Suprapubic skin (tissue), 4 donors: ENCODE results near the gene UBE3D. TPM values are rescaled to one million over a fixed set of nuclear protein-coding genes. Genes with fewer than 3 reads are reported as not detected.

Experiments
- DNase-seq, 2 donors: peaks; one replicate each; pipeline ENCODE4 v3.0.0-alpha.2; 2019; ENCODE audit warnings: low spot score in 2 of 2
- H3K27ac ChIP-seq: fragments of 200-600 bp; sonication (generic); one replicate; pipeline ENCODE4 v1.5.1; 2019
- H3K27me3 ChIP-seq: fragments of 200-600 bp; sonication (generic); one replicate; pipeline ENCODE4 v1.5.1; 2019
- H3K36me3 ChIP-seq: fragments of 200-600 bp; sonication (generic); one replicate; pipeline ENCODE4 v1.5.1; 2019
- H3K4me1 ChIP-seq: fragments of 200-600 bp; sonication (generic); one replicate; pipeline ENCODE4 v1.5.1; 2019
- H3K4me3 ChIP-seq: fragments of 200-600 bp; sonication (generic); one replicate; pipeline ENCODE4 v1.5.1; 2019; ENCODE audit warnings: mild to moderate bottlenecking
- H3K9me3 ChIP-seq: fragments of 200-600 bp; sonication (generic); one replicate; pipeline ENCODE4 v1.5.1; 2019
- EP300 ChIP-seq: sonication (generic); formaldehyde crosslinking; IDR thresholded peaks from one replicate; pipeline ENCODE4 v1.6.1; 2017; ENCODE audit warnings: antibody characterized with exemption
- POLR2A ChIP-seq, 2 donors: fragments of 450-650 bp; IDR thresholded peaks; one replicate each; pipeline ENCODE4 v1.6.1; 2017; ENCODE audit warnings: antibody characterized with exemption in 2 of 2, mild to moderate bottlenecking in 2 of 2, moderate library complexity in 2 of 2
- POLR2AphosphoS5 ChIP-seq, 3 donors: sonication (generic); formaldehyde crosslinking; IDR thresholded peaks; one replicate each; pipeline ENCODE4 v1.6.1; 2017; ENCODE audit warnings: antibody characterized with exemption in 3 of 3
- WGBS: methylation state at CpG from one replicate; pipeline ENCODE4 v1.1.5; 2018; 5-methylcytosine and 5-hydroxymethylcytosine counted together
- total RNA-seq, 4 donors: library from RNA; depleted of rRNA; stranded (reverse); fragments of >200 nt; gene quantifications; one replicate each; pipeline ENCODE4 v1.1.0, GENCODE V29; 2016
- TF ChIP-seq, protein P1 (sequence below), 2 donors: fragments of 200-600 bp in 1 of 2; fragments of 450-650 bp in 1 of 2; sonication (generic) in 1 of 2; IDR thresholded peaks; one replicate each; pipeline ENCODE4 v1.5.1; 2016 to 2019; ENCODE audit warnings: antibody characterized with exemption in 2 of 2, mild to moderate bottlenecking in 1 of 2, moderate library complexity in 1 of 2

The UBE3D gene
- total RNA-seq, 4 donors from 2014 or later: 7.2 to 11.7 (median 7.5) TPM

- no peaks in the 10 kb centered on the region for H3K36me3 ChIP-seq
- H3K9me3 ChIP-seq: no peaks in the 10 kb centered on the region
- H3K4me1 ChIP-seq: no peaks in the 10 kb centered on the region
- TF ChIP-seq, protein P1, sequence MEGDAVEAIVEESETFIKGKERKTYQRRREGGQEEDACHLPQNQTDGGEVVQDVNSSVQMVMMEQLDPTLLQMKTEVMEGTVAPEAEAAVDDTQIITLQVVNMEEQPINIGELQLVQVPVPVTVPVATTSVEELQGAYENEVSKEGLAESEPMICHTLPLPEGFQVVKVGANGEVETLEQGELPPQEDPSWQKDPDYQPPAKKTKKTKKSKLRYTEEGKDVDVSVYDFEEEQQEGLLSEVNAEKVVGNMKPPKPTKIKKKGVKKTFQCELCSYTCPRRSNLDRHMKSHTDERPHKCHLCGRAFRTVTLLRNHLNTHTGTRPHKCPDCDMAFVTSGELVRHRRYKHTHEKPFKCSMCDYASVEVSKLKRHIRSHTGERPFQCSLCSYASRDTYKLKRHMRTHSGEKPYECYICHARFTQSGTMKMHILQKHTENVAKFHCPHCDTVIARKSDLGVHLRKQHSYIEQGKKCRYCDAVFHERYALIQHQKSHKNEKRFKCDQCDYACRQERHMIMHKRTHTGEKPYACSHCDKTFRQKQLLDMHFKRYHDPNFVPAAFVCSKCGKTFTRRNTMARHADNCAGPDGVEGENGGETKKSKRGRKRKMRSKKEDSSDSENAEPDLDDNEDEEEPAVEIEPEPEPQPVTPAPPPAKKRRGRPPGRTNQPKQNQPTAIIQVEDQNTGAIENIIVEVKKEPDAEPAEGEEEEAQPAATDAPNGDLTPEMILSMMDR (IDR thresholded peaks at IDR 0.05): no peak
- TF ChIP-seq POLR2AphosphoS5 (IDR thresholded peaks at IDR 0.05) (no peak), EP300 (no peak), POLR2A (IDR thresholded peaks at IDR 0.05) (no peak)
- H3K27ac ChIP-seq: no peak overlapping the region
- H3K27me3 ChIP-seq: no peaks in the 10 kb centered on the region
- WGBS: 50% methylated on average over 4 of the region's 4 CpGs
- no peak for DNase-seq
- H3K4me3 ChIP-seq: no peak overlapping the region
These were observed 188.1 kb downstream of the UBE3D start for GRCh38 chr6:82877213-82878195.

- DNase-seq: no peak
- no peak for TF ChIP-seq EP300
- TF ChIP-seq, protein P1 (IDR thresholded peaks at IDR 0.05): no peak
- no peak for TF ChIP-seq POLR2AphosphoS5 (IDR thresholded peaks at IDR 0.05)
- TF ChIP-seq POLR2A (IDR thresholded peaks at IDR 0.05): no peak
- Histone ChIP-seq H3K4me3 (no peak overlapping the region), H3K36me3 (no peaks in the 10 kb centered on the region), H3K4me1 (no peaks in the 10 kb centered on the region), H3K27ac (no peak overlapping the region), H3K27me3 (no peaks in the 10 kb centered on the region), H3K9me3 (no peaks in the 10 kb centered on the region)
- WGBS: 70% methylated on average over 4 of the region's 4 CpGs
These were observed 190.0 kb downstream of the UBE3D start for GRCh38 chr6:82875573-82876185.

DNA sequence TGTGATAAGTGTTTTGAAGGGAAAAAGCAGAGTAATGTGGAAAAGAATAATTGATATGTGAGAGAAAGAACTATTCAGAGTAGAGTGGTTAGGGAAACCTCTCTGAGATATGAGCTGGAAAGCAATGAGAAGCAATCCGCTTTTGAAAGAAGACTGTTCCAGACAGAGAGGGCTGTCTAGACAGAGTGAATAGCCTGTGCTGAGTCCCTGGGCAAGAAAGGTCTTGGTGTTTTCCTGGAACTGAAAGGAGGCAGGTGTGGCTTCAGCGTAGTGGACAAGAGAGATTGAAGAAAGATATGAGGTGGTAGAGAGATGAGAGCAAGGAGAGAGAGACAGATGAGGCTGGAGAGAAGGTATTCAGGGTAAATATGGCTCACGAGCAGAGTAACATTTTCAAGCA, 190.8 kb downstream of the UBE3D start:
- Histone ChIP-seq H3K27ac (no peak overlapping the region), H3K4me3 (no peak overlapping the region), H3K36me3 (no peaks in the 10 kb centered on the region), H3K9me3 (no peaks in the 10 kb centered on the region), H3K27me3 (no peaks in the 10 kb centered on the region), H3K4me1 (no peaks in the 10 kb centered on the region)
- no peak for DNase-seq
- no peak for TF ChIP-seq POLR2AphosphoS5 (IDR thresholded peaks at IDR 0.05)
- TF ChIP-seq, protein P1 (IDR thresholded peaks at IDR 0.05): no peak
- TF ChIP-seq EP300: no peak
- TF ChIP-seq POLR2A (IDR thresholded peaks at IDR 0.05): no peak
- WGBS: 84% methylated on average over 3 of the region's 3 CpGs

DNA sequence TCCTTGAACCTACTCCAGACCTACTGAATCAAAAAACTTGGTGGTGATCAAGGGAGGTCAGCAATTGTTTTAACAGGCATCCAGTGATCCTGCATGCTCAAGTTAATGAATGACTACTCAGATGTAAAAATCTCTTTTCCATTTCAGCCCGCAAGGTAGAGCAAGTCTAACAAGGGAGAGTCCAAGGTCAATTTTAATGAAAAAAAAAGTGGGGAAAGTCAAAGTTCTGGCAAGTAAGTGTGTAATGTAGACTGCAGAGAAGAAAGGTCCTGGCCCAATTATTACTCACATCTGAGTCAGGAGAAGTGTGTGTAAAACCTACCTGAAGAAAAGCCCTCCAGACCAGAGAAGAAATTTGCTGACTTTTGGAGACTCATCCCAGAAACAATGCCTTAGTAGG, 193.5 kb downstream of the UBE3D start:
- Histone ChIP-seq H3K27ac (no peak overlapping the region), H3K27me3 (no peaks in the 10 kb centered on the region), H3K4me3 (no peak overlapping the region), H3K9me3 (no peaks in the 10 kb centered on the region), H3K4me1 (no peaks in the 10 kb centered on the region), H3K36me3 (no peaks in the 10 kb centered on the region)
- no peak for DNase-seq
- WGBS: 97% methylated on average over 1 of the region's 1 CpG
- TF ChIP-seq EP300 (no peak), POLR2AphosphoS5 (IDR thresholded peaks at IDR 0.05) (no peak), POLR2A (IDR thresholded peaks at IDR 0.05) (no peak)
- TF ChIP-seq, protein P1 (IDR thresholded peaks at IDR 0.05): no peak

GRCh38 chr6:82870582-82871172, 195.0 kb downstream of the UBE3D start:
- TF ChIP-seq EP300: no peak
- no peak for TF ChIP-seq POLR2AphosphoS5 (IDR thresholded peaks at IDR 0.05)
- TF ChIP-seq, protein P1 (IDR thresholded peaks at IDR 0.05): no peak
- no peak for TF ChIP-seq POLR2A (IDR thresholded peaks at IDR 0.05)
- 80% methylated on average over 2 of the region's 2 CpGs for WGBS
- no peak overlapping the region for H3K4me3 ChIP-seq
- H3K27me3 ChIP-seq: no peaks in the 10 kb centered on the region
- no peaks in the 10 kb centered on the region for H3K4me1 ChIP-seq
- no peaks in the 10 kb centered on the region for H3K9me3 ChIP-seq
- no peak overlapping the region for H3K27ac ChIP-seq
- no peak for DNase-seq
- no peaks in the 10 kb centered on the region for H3K36me3 ChIP-seq
